Activated CD8-positive, alpha-beta memory T cell treated with anti-CD3 and anti-CD28 coated beads, Interleukin-2, amount 50 U/mL, for 4 hours (primary cell): ENCODE results near the gene CNPY1.

Experiments used
- DNase-seq: peaks from one replicate; pipeline ENCODE4 v3.0.0-alpha.2; 2020

CNPY1 gene

DNA sequence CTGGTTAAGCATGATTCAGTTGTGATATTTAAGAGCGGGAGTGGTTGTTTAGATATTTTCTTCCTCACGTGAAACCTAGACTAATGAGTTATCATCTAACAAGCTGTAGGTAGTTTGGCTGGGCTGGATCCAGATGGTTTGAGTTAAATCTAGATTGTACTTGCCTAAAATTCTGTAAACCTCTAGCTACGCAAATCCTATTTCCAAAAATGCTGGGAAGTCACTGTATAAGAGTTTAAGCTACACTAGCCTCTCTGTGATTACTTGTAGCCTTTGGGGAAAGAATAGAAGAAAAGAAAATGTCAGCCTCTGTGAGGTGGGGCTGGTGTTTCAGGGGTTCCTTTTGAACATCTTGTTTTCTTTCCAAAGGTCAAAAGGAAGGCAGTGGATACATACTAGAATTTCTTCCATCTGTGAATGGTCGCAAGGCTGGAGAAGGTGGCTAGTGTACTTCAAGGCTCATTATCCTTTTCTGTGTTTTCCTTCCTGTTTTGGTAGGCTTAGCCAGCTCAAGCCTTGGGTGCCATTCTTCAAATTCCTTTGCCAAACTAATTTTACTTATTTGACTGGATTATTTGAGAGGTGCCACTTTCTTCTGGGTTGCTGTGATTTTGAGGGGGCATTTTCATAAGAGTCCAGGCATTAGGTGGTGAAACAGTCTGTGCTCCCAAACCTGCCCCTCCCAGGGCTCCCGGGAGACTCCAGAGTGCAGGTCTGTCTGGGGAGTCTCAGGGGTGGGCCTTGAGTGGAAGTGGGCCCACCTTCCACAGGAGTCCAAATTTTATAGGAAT is 93.7 kb downstream of the CNPY1 start:
- no peak for DNase-seq

DNA sequence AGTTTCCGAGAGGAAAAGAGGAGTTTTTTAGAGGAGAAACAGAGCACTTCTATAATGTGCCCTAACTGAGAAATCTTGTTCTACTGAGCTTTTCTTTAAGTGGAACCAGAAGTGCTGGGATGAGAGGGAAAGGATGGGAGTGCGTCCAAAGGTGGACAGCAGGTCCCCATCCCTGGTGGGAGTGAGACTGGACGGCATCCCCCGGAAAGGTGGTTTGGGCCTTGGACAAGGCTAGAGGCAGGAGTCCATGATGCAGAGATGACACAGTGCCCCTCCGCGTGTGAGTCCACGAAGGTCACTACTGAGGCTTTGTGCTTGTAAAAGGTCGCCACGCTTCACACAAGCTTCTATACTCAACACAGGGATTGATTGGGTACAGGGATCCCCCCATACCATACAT is 94.5 kb downstream of the CNPY1 start:
- DNase-seq: no peak
